HUES6 (cell line): ENCODE data around the gene PPP1R1B.

Experiments used
- H3K27ac ChIP-seq: 2 replicates; pipeline ENCODE4 v1.7.0; 2013; ENCODE audit warnings: low read depth, mild to moderate bottlenecking, low read length, inconsistent platforms
- H3K27me3 ChIP-seq: 2 replicates; pipeline ENCODE4 v1.6.1; 2013; ENCODE audit warnings: low read length; ENCODE audit not compliant: control insufficient read depth, insufficient read depth
- H3K36me3 ChIP-seq: 2 replicates; pipeline ENCODE4 v1.6.1; 2013; ENCODE audit warnings: low read length; ENCODE audit not compliant: control insufficient read depth, insufficient read depth
- H3K4me1 ChIP-seq: 2 replicates; pipeline ENCODE4 v1.6.1; 2013; ENCODE audit warnings: low read length; ENCODE audit not compliant: control insufficient read depth, insufficient read depth
- H3K4me3 ChIP-seq: 2 replicates; pipeline ENCODE4 v1.5.1; 2013; ENCODE audit warnings: low read depth, low read length
- H3K9ac ChIP-seq: one replicate; pipeline ENCODE4 v1.6.1; 2013; ENCODE audit warnings: mild to moderate bottlenecking, low read length
- H3K9me3 ChIP-seq: 2 replicates; pipeline ENCODE4 v1.6.1; 2013; ENCODE audit warnings: low read depth, low read length; ENCODE audit not compliant: control insufficient read depth, insufficient read depth

Gene PPP1R1B

DNA sequence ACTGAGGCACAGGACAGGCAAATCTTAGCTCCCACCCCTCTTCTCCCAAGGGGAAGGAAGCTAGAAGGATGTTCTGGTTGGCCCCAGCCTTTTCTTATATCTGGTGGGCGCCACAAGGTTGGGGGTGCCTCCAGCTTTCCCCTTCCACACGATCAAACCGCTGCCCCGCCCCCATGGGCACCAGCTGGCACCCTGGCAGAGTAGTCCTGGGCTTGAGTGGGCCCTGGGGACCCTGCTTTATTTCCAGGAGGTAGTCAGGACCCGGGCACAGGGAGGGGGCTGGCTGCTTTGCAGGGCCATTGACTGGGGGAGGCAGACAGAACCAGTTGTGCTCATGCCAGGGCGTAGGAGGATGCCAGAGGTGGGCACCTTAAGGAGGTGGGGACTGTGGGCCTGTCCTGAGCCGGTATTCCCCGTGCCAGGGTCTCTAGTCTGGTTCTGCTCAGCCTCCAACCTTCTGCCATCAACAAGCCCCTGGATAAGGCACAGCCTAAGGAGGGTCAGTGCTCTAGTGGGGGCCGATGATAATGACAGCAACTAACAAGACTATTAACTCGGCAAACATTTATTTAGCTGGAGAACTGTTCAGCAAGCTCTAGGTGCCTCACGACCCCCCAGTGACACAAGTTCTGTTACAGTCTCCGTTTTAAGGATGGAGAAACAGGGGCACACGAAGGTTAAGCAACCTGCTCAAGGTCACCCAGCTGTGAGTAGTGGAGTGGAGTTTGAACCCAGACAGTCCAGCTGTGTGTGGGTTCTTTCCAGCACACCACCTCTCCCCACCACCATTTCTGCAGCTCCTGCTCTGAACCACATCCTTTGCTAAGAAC, 7.6 kb upstream of the PPP1R1B start:
- Histone ChIP-seq H3K9ac (no peak overlapping the region), H3K9me3 (no peaks in the 10 kb centered on the region), H3K36me3 (no peaks in the 10 kb centered on the region), H3K4me1 (peaks cover 12% of the 10 kb centered on the region; the same call in 1 of the 2 replicates), H3K4me3 (peak overlapping the region; percentile 56), H3K27me3 (peaks cover 83% of the 10 kb centered on the region), H3K27ac (no peak overlapping the region)

DNA sequence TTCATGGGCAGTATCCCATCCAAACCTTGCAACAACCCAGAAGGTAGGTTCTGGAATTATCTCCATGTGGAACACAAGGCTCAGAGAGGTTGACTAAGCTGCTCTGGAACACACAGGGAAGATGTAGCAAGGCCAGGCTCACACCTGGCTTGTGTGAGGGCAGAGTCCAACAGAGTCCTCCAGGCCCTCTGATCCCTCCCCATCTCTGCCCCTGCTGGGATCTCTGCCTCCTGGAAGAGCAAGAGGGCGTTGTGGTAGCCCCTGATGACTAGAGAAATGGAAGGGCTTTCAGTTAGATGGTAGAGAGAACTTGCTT, 7.0 kb upstream of the PPP1R1B start:
- no peak overlapping the region for H3K4me3 ChIP-seq
- peaks cover 82% of the 10 kb centered on the region for H3K27me3 ChIP-seq
- no peak overlapping the region for H3K9ac ChIP-seq
- H3K36me3 ChIP-seq, result no peaks in the 10 kb centered on the region
- no peaks in the 10 kb centered on the region for H3K9me3 ChIP-seq
- H3K27ac ChIP-seq, result no peak overlapping the region
- H3K4me1 ChIP-seq, result peaks cover 12% of the 10 kb centered on the region; the same call in 1 of the 2 replicates

DNA sequence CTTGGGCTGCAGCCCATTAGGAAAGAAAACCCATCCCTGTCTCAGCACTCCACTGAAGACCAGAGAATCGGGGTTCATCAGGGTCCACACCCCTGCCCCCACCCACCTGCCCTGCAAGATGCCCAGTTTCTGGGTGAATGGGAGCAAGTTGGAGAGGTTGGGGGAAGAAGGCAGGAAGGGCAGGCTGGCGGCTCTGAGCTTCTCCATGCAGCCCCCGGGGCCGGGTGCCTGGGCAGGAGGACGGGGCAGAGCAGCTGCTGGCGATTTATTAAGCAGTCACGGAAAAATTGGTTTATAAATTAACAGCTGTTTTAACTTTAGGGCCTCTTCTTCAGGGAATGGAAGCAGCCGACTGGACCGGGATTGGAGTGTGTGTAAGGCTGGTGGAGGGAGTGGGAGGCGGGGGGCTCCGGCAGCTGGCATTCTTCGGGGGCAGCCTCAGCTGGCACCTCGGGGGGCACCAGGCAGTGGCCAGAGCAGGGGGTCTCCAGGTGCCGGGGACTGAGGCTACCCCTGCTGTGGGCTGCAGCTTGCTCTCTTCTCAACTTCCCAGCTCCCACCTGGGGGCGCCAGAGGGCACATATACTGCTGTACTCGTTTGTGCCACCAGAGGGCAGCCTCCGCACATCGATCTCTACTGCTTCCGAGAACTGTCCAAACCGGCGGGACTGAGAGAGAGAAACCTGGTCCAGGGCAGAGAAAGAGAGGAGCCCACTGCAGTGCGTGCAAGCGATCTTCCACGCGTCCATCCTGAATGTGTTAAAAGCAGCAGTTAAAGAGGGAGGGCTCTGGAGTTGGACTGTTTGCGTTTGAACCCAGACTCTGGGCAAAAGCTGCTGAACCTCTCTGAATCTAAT, 5.0 kb upstream of the PPP1R1B start:
- Histone ChIP-seq H3K9ac (no peak overlapping the region), H3K27ac (no peak overlapping the region), H3K4me3 (no peak overlapping the region), H3K27me3 (peaks cover 82% of the 10 kb centered on the region), H3K9me3 (no peaks in the 10 kb centered on the region), H3K4me1 (peaks cover 15% of the 10 kb centered on the region), H3K36me3 (no peaks in the 10 kb centered on the region)

DNA sequence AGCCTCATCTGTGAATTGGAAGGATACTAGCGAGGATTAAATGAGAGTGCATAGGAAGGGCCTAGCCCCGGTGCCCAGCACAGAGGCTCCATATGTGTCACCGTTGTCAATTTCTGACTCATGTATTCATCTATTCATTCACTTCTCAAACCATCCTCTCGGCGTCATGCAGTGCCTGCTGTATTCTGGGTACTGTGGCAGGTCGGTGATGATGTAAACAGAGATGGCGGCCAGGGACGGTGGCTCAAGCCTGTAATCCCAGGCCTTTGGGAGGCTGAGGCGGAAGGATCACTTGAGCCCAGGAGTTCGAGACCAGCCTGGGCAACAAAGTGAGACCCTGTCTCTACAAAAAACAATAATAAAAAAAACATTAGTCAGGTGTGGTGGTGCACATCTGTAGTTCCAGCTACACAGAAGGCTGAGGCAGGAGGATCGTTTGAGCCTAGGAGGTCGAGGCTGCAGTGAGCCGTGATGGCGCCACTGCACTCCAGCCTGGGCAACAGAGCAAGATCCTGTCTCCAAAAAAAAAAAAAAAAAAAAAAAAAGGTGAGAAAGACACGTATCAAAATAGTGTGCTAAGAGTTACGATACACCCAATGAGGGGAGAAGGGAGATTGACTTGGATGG, 4.3 kb upstream of the PPP1R1B start:
- Histone ChIP-seq H3K27ac (no peak overlapping the region), H3K9ac (no peak overlapping the region), H3K4me3 (no peak overlapping the region), H3K9me3 (no peaks in the 10 kb centered on the region), H3K36me3 (no peaks in the 10 kb centered on the region), H3K27me3 (peaks cover 82% of the 10 kb centered on the region), H3K4me1 (peaks cover 15% of the 10 kb centered on the region)

DNA sequence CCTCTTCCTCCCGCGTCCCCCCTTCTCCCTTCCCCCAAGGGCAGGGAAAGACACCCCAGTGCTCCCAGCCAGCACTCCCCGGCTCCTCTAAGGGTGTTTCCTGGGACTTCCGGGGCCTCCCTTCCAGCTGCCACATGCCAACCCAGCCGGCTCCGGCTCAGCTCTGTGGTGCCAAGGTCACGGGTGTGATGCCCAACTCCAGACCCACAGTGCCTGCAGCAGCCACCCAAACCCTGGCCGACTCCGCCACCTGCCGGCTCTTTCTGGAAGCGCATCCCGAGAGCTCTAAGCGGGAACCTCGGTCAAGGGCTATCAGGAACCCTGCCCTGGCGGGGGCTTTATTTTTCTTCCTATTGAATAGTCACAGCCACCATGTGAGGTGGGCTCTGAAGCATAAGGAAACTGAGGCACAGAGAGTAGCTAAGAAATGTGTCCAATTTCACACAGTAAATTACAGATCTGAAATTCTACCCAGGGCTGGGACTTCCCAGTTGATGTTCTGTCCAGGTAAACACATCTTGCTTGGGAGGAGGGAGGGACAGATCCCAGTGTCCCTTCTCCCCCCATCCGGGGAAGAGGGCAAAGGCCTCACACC, 3.3 kb upstream of the PPP1R1B start:
- Histone ChIP-seq H3K27ac (no peak overlapping the region), H3K9me3 (no peaks in the 10 kb centered on the region), H3K9ac (no peak overlapping the region), H3K4me3 (no peak overlapping the region), H3K4me1 (peaks cover 21% of the 10 kb centered on the region), H3K36me3 (no peaks in the 10 kb centered on the region), H3K27me3 (peaks cover 84% of the 10 kb centered on the region)

DNA sequence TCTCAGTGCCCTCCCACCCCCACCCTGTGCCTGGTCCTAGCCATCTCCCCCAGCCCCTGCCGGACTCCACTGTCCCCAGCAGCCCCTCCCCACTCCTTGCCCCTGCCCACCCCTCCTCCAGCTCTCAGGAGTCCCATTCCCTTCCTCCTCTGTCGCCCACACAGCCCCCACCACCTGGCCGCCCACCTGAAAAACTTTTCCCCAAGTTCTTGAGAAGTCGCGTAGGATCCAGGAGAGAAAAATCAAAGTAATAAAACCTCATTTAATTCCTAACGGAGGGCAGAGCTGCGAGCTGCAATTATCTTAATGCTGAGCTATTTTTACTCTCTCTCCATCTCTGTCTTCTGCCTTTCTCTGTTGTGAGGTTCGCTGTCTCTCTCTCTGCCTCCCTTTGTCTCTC, 2.4 kb upstream of the PPP1R1B start:
- Histone ChIP-seq H3K36me3 (no peaks in the 10 kb centered on the region), H3K9ac (no peak overlapping the region), H3K4me3 (no peak overlapping the region), H3K9me3 (no peaks in the 10 kb centered on the region), H3K4me1 (peaks cover 28% of the 10 kb centered on the region), H3K27me3 (peaks cover 84% of the 10 kb centered on the region), H3K27ac (no peak overlapping the region)

DNA sequence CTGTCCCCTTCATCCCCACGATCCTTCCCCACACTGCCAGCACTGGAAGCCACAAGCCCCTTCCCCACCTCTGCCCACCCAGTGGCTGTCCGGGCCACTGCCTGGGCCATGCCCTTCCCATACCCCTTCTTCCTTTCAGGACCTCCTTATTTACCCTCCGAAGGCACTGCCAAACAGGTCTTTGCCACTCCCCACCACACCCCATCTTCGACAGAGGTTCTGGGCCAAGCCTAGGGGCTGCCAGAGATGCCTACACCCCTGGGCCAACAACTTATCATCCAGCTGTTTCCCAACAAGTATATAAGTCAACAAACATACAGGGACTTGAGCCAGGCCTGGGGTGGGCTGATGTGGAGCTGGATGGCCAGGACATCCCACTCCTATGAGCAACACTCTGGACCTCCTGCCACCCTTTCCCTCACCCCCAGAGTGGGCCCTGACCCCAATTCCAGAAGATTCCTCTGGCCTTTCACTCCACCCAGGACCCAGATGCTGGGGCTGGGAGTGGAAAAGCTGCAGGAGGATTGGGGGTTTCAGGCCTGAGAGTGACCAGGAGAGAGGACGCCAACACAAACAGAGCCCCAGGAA, 1.5 kb upstream of the PPP1R1B start:
- Histone ChIP-seq H3K4me1 (peaks cover 38% of the 10 kb centered on the region), H3K9ac (no peak overlapping the region), H3K9me3 (no peaks in the 10 kb centered on the region), H3K27me3 (peaks cover 76% of the 10 kb centered on the region), H3K4me3 (no peak overlapping the region), H3K27ac (no peak overlapping the region), H3K36me3 (no peaks in the 10 kb centered on the region)

DNA sequence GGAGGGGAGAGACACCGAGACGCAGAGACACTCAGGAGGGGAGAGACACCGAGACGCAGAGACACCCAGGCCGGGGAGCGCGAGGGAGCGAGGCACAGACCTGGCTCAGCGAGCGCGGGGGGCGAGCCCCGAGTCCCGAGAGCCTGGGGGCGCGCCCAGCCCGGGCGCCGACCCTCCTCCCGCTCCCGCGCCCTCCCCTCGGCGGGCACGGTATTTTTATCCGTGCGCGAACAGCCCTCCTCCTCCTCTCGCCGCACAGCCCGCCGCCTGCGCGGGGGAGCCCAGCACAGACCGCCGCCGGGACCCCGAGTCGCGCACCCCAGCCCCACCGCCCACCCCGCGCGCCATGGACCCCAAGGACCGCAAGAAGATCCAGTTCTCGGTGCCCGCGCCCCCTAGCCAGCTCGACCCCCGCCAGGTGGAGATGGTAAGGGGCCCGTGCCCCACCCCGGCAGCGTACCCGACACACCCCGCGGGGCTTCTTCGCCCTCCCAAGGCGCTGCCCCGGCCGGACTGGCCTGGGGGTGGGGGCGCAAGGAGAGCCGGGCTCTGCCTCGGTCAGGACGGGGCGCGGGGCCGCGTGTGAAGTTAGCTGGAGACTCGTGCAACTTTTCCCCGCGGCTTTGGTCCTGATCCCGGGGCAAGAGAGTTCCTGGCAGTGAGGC, 427 bp downstream of the PPP1R1B start:
- peaks cover 61% of the 10 kb centered on the region for H3K27me3 ChIP-seq
- peak overlapping the region; percentile 75 for H3K4me3 ChIP-seq
- no peaks in the 10 kb centered on the region for H3K9me3 ChIP-seq
- no peaks in the 10 kb centered on the region for H3K36me3 ChIP-seq
- no peak overlapping the region for H3K27ac ChIP-seq
- peaks cover 53% of the 10 kb centered on the region for H3K4me1 ChIP-seq
- no peak overlapping the region for H3K9ac ChIP-seq

DNA sequence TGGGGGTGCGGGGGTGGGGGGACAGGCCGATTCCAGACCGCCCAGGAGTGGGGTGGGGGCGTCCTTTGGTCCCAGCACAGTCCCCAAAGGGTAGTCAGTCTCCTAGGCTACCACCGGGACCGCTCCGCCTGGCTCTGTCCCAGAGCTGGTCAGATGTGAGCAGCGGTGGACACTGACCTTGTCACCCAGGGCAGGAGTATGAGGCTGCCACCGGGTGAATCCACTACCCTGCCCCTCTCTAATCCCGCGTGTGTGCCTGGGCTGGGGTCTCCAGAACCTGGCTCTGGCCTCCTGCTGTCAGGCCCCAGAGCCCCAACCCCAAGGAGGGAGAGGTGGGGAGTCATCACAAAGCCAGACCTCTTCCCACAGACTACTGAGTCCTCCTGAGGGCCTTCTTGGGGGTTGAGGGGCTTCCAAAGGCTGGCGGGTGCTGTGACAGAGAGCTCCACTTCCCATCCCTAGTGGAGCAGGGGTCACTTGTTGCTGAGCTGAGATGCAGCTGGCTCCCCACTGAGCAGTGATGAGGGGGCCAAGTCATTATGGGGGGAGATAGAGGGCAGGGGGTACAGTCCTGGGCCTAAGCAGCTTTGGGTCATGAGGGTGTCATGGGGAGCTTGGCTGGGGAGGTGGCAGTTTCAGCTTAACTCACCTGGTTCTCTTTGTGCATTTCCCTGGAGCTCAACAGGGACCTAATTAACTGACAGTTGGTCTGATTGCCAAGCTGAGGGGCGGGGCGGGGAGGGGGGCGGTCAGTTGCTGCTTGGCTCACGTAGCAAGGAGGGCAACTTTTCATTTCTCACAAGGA, 1.2 kb downstream of the PPP1R1B start:
- Histone ChIP-seq H3K9ac (no peak overlapping the region), H3K9me3 (no peaks in the 10 kb centered on the region), H3K27me3 (peaks cover 60% of the 10 kb centered on the region), H3K4me3 (peak overlapping the region; percentile 75), H3K27ac (no peak overlapping the region), H3K4me1 (peaks cover 58% of the 10 kb centered on the region), H3K36me3 (no peaks in the 10 kb centered on the region)
